SK-N-MC (cell line): ENCODE results near the gene RTKN2.

Experiments used
- EZH2 ChIP-seq: fragments of 200-600 bp; sonication (generic); IDR thresholded peaks from one replicate; pipeline ENCODE4 v1.6.1; 2017; ENCODE audit warnings: antibody characterized with exemption
- FOXP2 ChIP-seq: optimal IDR thresholded peaks from 2 replicates; pipeline ENCODE3; 2011; ENCODE audit warnings: mild to moderate bottlenecking, moderate library complexity; ENCODE audit not compliant: insufficient read depth; ENCODE audit errors: extremely low read length, control extremely low read depth
- POLR2AphosphoS5 ChIP-seq: IDR thresholded peaks from 2 replicates; pipeline ENCODE4 v1.6.1; 2012; ENCODE audit warnings: mild to moderate bottlenecking, low read depth, low read length, borderline replicate concordance

DNA sequence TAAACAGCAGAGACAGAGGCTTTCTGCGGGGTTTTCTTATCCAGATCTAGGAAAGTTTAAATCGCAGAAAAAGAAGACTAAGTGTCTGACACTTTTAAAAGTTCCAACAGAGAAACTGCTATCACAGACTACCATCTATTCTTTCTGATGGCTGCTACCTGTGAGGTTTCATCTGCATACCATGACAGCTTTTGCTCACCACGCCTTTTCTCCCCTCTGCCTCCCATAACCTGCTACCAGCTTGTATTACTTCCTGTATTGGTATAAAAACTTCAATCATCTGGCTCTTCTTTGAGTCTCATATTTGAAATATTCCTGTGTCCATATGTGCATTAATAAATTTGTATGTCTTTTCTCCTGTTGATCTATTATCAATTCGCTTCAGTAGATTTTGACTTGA, 34.1 kb upstream of the RTKN2 start:
- TF ChIP-seq POLR2AphosphoS5 = no peak
- TF ChIP-seq FOXP2 = no peak
- TF ChIP-seq EZH2 = no peak
